Hepatocyte (in vitro differentiated cells): ENCODE data around the gene OR10G2. TPM values are rescaled to one million over a fixed set of nuclear protein-coding genes. Genes with fewer than 3 reads are reported as not detected.
A peak's percentile ranks its signal among the peaks of the same experiment; 100 is the strongest.
"Not testable (repeated sequence)": the region's sequence is repeated elsewhere in the genome, so short reads cannot be mapped to it uniquely, and the experiment has no call there.

Source experiments
- DNase-seq: peaks from one replicate; pipeline ENCODE4 v3.0.0-alpha.2; 2016; ENCODE audit warnings: low spot score
- H2AFZ ChIP-seq: fragments of 200-600 bp; sonication (generic); 2 replicates; pipeline ENCODE4 v1.6.0; 2016; ENCODE audit warnings: antibody characterized with exemption, mild to moderate bottlenecking
- H3K27ac ChIP-seq: fragments of 200-600 bp; sonication (generic); 2 replicates; pipeline ENCODE4 v1.5.1; 2016; ENCODE audit warnings: mild to moderate bottlenecking
- H3K27me3 ChIP-seq: fragments of 200-600 bp; sonication (generic); 2 replicates; pipeline ENCODE4 v1.6.1; 2016
- H3K36me3 ChIP-seq: fragments of 200-600 bp; sonication (generic); replicated peaks from 2 replicates; pipeline ENCODE4 v1.5.1; 2016; ENCODE audit warnings: low read depth; ENCODE audit not compliant: insufficient read depth
- H3K4me1 ChIP-seq: fragments of 200-600 bp; sonication (generic); 2 replicates; pipeline ENCODE4 v1.5.1; 2016; ENCODE audit warnings: mild to moderate bottlenecking, moderate library complexity; ENCODE audit not compliant: insufficient read depth
- H3K4me2 ChIP-seq: fragments of 200-600 bp; sonication (generic); 2 replicates; pipeline ENCODE4 v1.6.0; 2016
- H3K4me3 ChIP-seq: fragments of 200-600 bp; sonication (generic); 2 replicates; pipeline ENCODE4 v1.5.1; 2016; ENCODE audit warnings: mild to moderate bottlenecking
- H3K79me2 ChIP-seq: fragments of 200-600 bp; sonication (generic); 2 replicates; pipeline ENCODE4 v1.6.0; 2017; ENCODE audit warnings: mild to moderate bottlenecking
- H3K9me2 ChIP-seq: fragments of 200-600 bp; sonication (generic); replicated peaks from 2 replicates; pipeline ENCODE4 v1.6.0; 2017; ENCODE audit warnings: mild to moderate bottlenecking; ENCODE audit not compliant: insufficient read depth
- H3K9me3 ChIP-seq: fragments of 200-600 bp; sonication (generic); 2 replicates; pipeline ENCODE4 v1.5.1; 2016; ENCODE audit warnings: low read depth, mild to moderate bottlenecking
- H4K20me1 ChIP-seq: fragments of 200-600 bp; sonication (generic); 2 replicates; pipeline ENCODE4 v1.6.0; 2016; ENCODE audit warnings: mild to moderate bottlenecking; ENCODE audit not compliant: insufficient read depth, poor library complexity, severe bottlenecking
- EZH2 ChIP-seq: fragments of 200-600 bp; sonication (generic); IDR thresholded peaks from 2 replicates; pipeline ENCODE4 v1.6.1; 2016; ENCODE audit warnings: antibody characterized with exemption, mild to moderate bottlenecking, borderline replicate concordance
- EZH2phosphoT487 ChIP-seq: fragments of 200-600 bp; sonication (generic); IDR thresholded peaks from one replicate; pipeline ENCODE4 v1.6.1; 2018; ENCODE audit warnings: antibody characterized with exemption, mild to moderate bottlenecking, low read depth, moderate library complexity; ENCODE audit not compliant: unreplicated experiment, severe bottlenecking
- WGBS: methylation state at CpG from one replicate; pipeline ENCODE4 v1.1.6; 2016; ENCODE audit warnings: low lambda C conversion rate; ENCODE audit errors: missing lambda C conversion rate; 5-methylcytosine and 5-hydroxymethylcytosine counted together
- polyA plus RNA-seq: library from polyadenylated mRNA; unstranded; fragments of >200 nt; fragmentation: Nextera tagmentation; extraction: Ambion mirVana; gene quantifications from 2 replicates; pipeline ENCODE4 v1.2.1, GENCODE V29; 2016
- total RNA-seq: library from RNA; depleted of rRNA; stranded (reverse); fragments of >200 nt; gene quantifications from 2 replicates; pipeline ENCODE4 v1.2.3, GENCODE V29; 2014
- TF ChIP-seq, protein P1 (sequence below): fragments of 200-600 bp; sonication (generic); IDR thresholded peaks from 2 replicates; pipeline ENCODE4 v1.5.1; 2016; ENCODE audit warnings: antibody characterized with exemption, mild to moderate bottlenecking; ENCODE audit not compliant: poor library complexity

Gene OR10G2
- total and polyA plus RNA-seq, 2 experiments from 2014 or later = not detected

DNA sequence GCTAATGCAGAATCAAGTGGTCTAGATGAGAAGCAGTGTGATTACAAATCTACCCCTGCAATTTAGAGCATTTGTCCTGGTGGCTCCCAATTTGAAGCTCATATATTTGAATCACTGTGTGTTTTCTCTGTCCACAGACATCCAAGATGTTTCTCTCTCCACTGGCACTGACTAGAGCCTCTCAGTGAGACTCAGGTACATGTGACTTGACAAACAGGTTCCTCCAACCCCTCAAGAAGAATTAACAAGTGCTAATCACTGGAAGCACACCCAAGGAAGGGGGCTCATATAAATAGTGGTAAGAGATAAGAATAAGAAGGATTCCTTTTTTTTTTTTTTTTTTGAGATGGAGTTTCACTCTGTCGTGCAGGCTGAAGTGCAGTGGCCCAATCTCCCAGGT is 20.5 kb downstream of the OR10G2 start:
- 33% methylated on average over 1 of the region's 1 CpG for WGBS
- no peaks in the 10 kb centered on the region for H3K9me3 ChIP-seq
- H3K4me1 ChIP-seq = no peaks in the 10 kb centered on the region
- H4K20me1 ChIP-seq = no peaks in the 10 kb centered on the region
- H3K4me3 ChIP-seq = no peak overlapping the region
- H3K36me3 ChIP-seq = no peaks in the 10 kb centered on the region
- H3K27me3 ChIP-seq = no peaks in the 10 kb centered on the region
- no peaks in the 10 kb centered on the region for H3K9me2 ChIP-seq
- no peak overlapping the region for H3K4me2 ChIP-seq
- no peaks in the 10 kb centered on the region for H3K79me2 ChIP-seq
- H3K27ac ChIP-seq = no peak overlapping the region
- no peak overlapping the region for H2AFZ ChIP-seq
- DNase-seq = no peak
- TF ChIP-seq, protein P1, sequence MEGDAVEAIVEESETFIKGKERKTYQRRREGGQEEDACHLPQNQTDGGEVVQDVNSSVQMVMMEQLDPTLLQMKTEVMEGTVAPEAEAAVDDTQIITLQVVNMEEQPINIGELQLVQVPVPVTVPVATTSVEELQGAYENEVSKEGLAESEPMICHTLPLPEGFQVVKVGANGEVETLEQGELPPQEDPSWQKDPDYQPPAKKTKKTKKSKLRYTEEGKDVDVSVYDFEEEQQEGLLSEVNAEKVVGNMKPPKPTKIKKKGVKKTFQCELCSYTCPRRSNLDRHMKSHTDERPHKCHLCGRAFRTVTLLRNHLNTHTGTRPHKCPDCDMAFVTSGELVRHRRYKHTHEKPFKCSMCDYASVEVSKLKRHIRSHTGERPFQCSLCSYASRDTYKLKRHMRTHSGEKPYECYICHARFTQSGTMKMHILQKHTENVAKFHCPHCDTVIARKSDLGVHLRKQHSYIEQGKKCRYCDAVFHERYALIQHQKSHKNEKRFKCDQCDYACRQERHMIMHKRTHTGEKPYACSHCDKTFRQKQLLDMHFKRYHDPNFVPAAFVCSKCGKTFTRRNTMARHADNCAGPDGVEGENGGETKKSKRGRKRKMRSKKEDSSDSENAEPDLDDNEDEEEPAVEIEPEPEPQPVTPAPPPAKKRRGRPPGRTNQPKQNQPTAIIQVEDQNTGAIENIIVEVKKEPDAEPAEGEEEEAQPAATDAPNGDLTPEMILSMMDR = no peak
- TF ChIP-seq EZH2 (no peak), EZH2phosphoT487 (no peak)

DNA sequence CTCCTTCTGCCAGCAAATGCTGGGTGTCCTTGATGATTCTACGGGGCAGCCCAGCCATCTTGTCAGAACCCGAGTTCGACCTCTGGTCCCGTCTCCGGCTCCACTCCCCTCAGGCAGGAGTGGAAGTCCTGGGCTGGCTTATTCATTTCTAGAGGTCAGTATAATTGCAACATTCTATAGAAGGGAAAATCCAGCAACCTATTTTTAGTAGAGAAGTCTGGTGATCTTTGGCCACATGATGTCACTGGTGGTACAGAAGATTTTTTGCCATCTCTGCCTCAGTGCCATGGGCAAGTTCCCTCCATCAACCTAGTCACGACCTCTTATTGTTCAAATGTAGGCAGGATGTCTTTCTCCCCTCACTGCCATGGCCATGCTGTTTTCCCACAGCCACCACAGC is 22.4 kb downstream of the OR10G2 start:
- no peak overlapping the region for H2AFZ ChIP-seq
- H3K9me2 ChIP-seq = no peaks in the 10 kb centered on the region
- H3K36me3 ChIP-seq = no peaks in the 10 kb centered on the region
- DNase-seq = peak; percentile 6
- H3K79me2 ChIP-seq = no peaks in the 10 kb centered on the region
- no peaks in the 10 kb centered on the region for H3K4me1 ChIP-seq
- no peaks in the 10 kb centered on the region for H4K20me1 ChIP-seq
- no peaks in the 10 kb centered on the region for H3K9me3 ChIP-seq
- no peaks in the 10 kb centered on the region for H3K27me3 ChIP-seq
- no peak overlapping the region for H3K4me3 ChIP-seq
- no peak overlapping the region for H3K27ac ChIP-seq
- TF ChIP-seq EZH2 (no peak), EZH2phosphoT487 (no peak)
- TF ChIP-seq, protein P1 = no peak
- no peak overlapping the region for H3K4me2 ChIP-seq
- WGBS = 79% methylated on average over 6 of the region's 6 CpGs

DNA sequence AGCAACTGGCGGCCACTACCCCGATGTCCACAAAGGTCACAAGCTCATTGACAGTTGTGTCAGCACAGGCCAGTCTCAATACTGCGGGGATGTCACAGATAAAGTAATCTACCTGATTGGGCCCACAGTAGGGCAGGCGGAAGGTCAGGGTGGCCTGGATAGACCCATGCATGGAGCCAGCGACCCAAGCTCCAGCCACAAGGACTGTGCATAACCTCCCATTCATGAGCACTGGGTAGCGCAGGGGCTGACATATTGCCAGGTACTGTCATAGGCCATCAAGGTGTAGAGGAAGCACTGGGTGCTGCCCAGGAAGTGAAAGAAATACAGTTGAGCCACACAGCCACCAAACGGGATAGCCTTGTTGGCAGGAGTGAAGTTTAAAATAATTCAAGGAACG is 32.6 kb downstream of the OR10G2 start:
- H3K9me2 ChIP-seq, DNase-seq, H3K27ac ChIP-seq, H3K9me3 ChIP-seq, H3K4me3 ChIP-seq, H3K4me2 ChIP-seq, H3K27me3 ChIP-seq, H3K4me1 ChIP-seq, H3K36me3 ChIP-seq, H3K79me2 ChIP-seq, H2AFZ ChIP-seq, H4K20me1 ChIP-seq: not testable (repeated sequence)
- WGBS = 92% methylated on average over 7 of the region's 8 CpGs

DNA sequence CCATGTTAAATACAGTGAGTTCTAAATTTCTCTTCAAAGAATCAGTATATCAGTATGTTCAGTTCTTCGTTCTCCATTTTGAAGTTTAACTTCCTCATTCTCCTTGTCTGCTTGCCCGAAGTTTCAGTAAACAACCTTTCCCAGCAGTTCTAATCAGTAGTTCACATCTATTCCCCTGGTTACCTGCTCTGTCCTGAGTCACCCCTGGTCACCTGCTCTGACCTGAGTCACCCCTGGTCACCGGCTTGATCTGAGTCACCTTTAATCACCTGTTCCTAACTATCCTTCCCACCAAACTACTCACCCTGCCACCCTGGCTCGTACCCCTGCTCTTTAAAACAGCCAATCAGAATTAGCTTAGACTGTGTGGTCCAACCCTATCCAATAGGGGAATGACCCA is 45.4 kb downstream of the OR10G2 start:
- H3K27ac ChIP-seq = peak overlapping the region; percentile 45
- WGBS = 69% methylated on average over 4 of the region's 4 CpGs
- H3K27me3 ChIP-seq = no peaks in the 10 kb centered on the region
- DNase-seq = peak; percentile 30
- no peaks in the 10 kb centered on the region for H3K4me1 ChIP-seq
- H2AFZ ChIP-seq = no peak overlapping the region
- H3K9me2 ChIP-seq = no peaks in the 10 kb centered on the region
- TF ChIP-seq EZH2phosphoT487 (no peak), EZH2 (no peak)
- TF ChIP-seq, protein P1 = no peak
- no peak overlapping the region for H3K4me3 ChIP-seq
- H4K20me1 ChIP-seq = no peaks in the 10 kb centered on the region
- H3K4me2 ChIP-seq = no peak overlapping the region
- no peaks in the 10 kb centered on the region for H3K79me2 ChIP-seq
- H3K9me3 ChIP-seq = no peaks in the 10 kb centered on the region
- H3K36me3 ChIP-seq = no peaks in the 10 kb centered on the region

Other genes starting within 250 kb of the OR10G2 start
- 41.8 and 50.9 TPM in 2 replicates for gene CHD8, start 178.8 kb downstream of the OR10G2 start, total RNA-seq
- 22.1 and 24.1 TPM in 2 replicates for gene CHD8, start 178.8 kb downstream of the OR10G2 start, polyA plus RNA-seq
- gene RAB2B, start 158.0 kb downstream of the OR10G2 start, total RNA-seq = 20.7 and 23.4 TPM in 2 replicates
- 12.8 and 14.7 TPM in 2 replicates for gene RAB2B, start 158.0 kb downstream of the OR10G2 start, polyA plus RNA-seq
- 51.9 and 55.5 TPM in 2 replicates for gene TOX4, start 157.7 kb downstream of the OR10G2 start, total RNA-seq
- 42.5 and 50.8 TPM in 2 replicates for gene TOX4, start 157.7 kb downstream of the OR10G2 start, polyA plus RNA-seq
- gene METTL3, start 123.6 kb downstream of the OR10G2 start, total RNA-seq = 31.9 and 44.1 TPM in 2 replicates
- gene METTL3, start 123.6 kb downstream of the OR10G2 start, polyA plus RNA-seq = 31.9 and 39.0 TPM in 2 replicates
- 9.6 and 11.8 TPM in 2 replicates for gene SALL2, start 108.6 kb downstream of the OR10G2 start, total RNA-seq
- gene SALL2, start 108.6 kb downstream of the OR10G2 start, polyA plus RNA-seq = 9.5 and 10.9 TPM in 2 replicates
- not detected in 2 replicates for gene OR10G3, start 54.9 kb downstream of the OR10G2 start, total RNA-seq
- not detected in 2 replicates for gene OR10G3, start 54.9 kb downstream of the OR10G2 start, polyA plus RNA-seq
- not detected in 2 replicates for gene OR4E2, start 18.9 kb upstream of the OR10G2 start, total RNA-seq
- not detected in 2 replicates for gene OR4E2, start 18.9 kb upstream of the OR10G2 start, polyA plus RNA-seq
- gene OR4E1, start 38.9 kb upstream of the OR10G2 start, total RNA-seq = 0.03 and 0.44 TPM in 2 replicates
- not detected in 2 replicates for gene OR4E1, start 38.9 kb upstream of the OR10G2 start, polyA plus RNA-seq